ENCODE results near the gene FILIP1L. TPM values are rescaled to one million over a fixed set of nuclear protein-coding genes. Genes with fewer than 3 reads are reported as not detected.

The FILIP1L gene
- total and polyA plus RNA-seq, 2 of the 4 experiments (the other 2 are of a cell fraction): 11.5 to 19.9 TPM

- Histone ChIP-seq H4K5ac (ENCODE audit: low read depth, low read length) (peak overlapping the region; percentile 81), H2BK15ac (ENCODE audit: low read depth, low read length) (0 out of 3 replicates have a peak overlapping the region, but pooled peaks have one; percentile 42), H3K4me2 (ENCODE audit: low read depth, low read length) (peak overlapping the region; percentile 8; the same call in 1 of the 2 replicates), H3K4me3 (ENCODE audit: insufficient read depth, low read depth, low read length) (no peak overlapping the region), H3K56ac (ENCODE audit: extremely low read depth, insufficient read depth, low read length) (no peak overlapping the region), H3K23ac (ENCODE audit: low read depth, low read length) (peak overlapping the region; percentile 77), H3K4me1 (ENCODE audit: control insufficient read depth, insufficient read depth, low read length) (peaks cover 11% of the 10 kb centered on the region), H2AK5ac (ENCODE audit: low read depth, low read length) (peak overlapping the region; percentile 95), H4K20me1 (ENCODE audit: insufficient read depth, low read length) (0 out of 2 replicates have a peak, but pooled peaks cover 3% of the 10 kb centered on the region), H2AK9ac (replicated peaks; ENCODE audit: low read depth, low read length, poor library complexity) (no peak overlapping the region), H2BK20ac (ENCODE audit: low read depth, low read length) (peak overlapping the region; percentile 43), H3K18ac (ENCODE audit: low read depth, low read length) (peak overlapping the region; percentile 90), H3K27ac (ENCODE audit: insufficient read depth, low read length) (peak overlapping the region; percentile 34; the same call in 1 of the 2 replicates), H3K9ac (ENCODE audit: low read depth, low read length) (no peak overlapping the region), H3K9me1 (ENCODE audit: insufficient read depth, low read length) (peaks cover 12% of the 10 kb centered on the region), H3K14ac (replicated peaks; ENCODE audit: low read depth, low read length) (peak overlapping the region; percentile 61; the same call in 1 of the 2 replicates), H2BK120ac (ENCODE audit: low read depth, low read length) (peak overlapping the region; percentile 63), H3K4ac (ENCODE audit: low read depth, low read length) (peak overlapping the region; percentile 59), H3K27me3 (ENCODE audit: control insufficient read depth, insufficient read depth, low read length) (no peaks in the 10 kb centered on the region), H3K79me1 (ENCODE audit: low read depth in 1 of 2, low read length in 2 of 2) (peaks cover 0 to 12% of the 10 kb centered on the region in 2 experiments; a peak in 2 of 4 replicates), H4K91ac (ENCODE audit: insufficient read depth, low read depth, low read length) (peak overlapping the region; percentile 44), H2BK5ac (ENCODE audit: low read depth, low read length, poor library complexity, severe bottlenecking) (peak overlapping the region; percentile 7), H2AFZ (replicated peaks; ENCODE audit: low read length, poor library complexity) (no peak overlapping the region), H3K36me3 (ENCODE audit: control insufficient read depth, insufficient read depth, low read length) (no peaks in the 10 kb centered on the region), H3K9me3 (ENCODE audit: control insufficient read depth, insufficient read depth, low read length) (no peaks in the 10 kb centered on the region), H4K8ac (ENCODE audit: low read depth in 2 of 2, low read length in 2 of 2) (peak overlapping the region; percentile 52 to 59; a peak in 3 of 4 replicates)
- ATAC-seq (ENCODE audit: low read depth) (peak; percentile 59), DNase-seq (peak; percentile 76)
- CTCF ChIA-PET: no interaction called here
- POLR2A ChIA-PET (ENCODE audit: unreplicated experiment): no interaction called here
- BruUV-seq (replicated peaks): no TSS peak
- TF ChIP-seq SMC3 (IDR thresholded peaks at IDR 0.05; ENCODE audit: low read depth, low read length): no peak
- TF ChIP-seq CHD1 (IDR thresholded peaks at IDR 0.05; ENCODE audit: low read depth, low read length): no peak
- TF ChIP-seq ELK1 (IDR thresholded peaks at IDR 0.05; ENCODE audit: borderline replicate concordance, low read depth, low read length): no peak
- TF ChIP-seq RCOR1 (IDR thresholded peaks at IDR 0.05; ENCODE audit: insufficient replicate concordance, low read length): no peak
- TF ChIP-seq RAD21 (IDR thresholded peaks at IDR 0.05; ENCODE audit: low read length): no peak
- TF ChIP-seq MAFK (IDR thresholded peaks at IDR 0.05; ENCODE audit: low read depth, low read length): no peak
- no peak; the same call in 1 of the 2 replicates for TF ChIP-seq CEBPB (IDR thresholded peaks at IDR 0.05; ENCODE audit: low read depth, low read length)
- TF ChIP-seq MAZ (IDR thresholded peaks at IDR 0.05; ENCODE audit: borderline replicate concordance, low read depth, low read length): no peak
- no peak for TF ChIP-seq POLR2A (IDR thresholded peaks at IDR 0.05; ENCODE audit: low read depth, low read length)
- no peak for TF ChIP-seq FOS (IDR thresholded peaks at IDR 0.05; ENCODE audit: low read depth, low read length)
- no peak for TF ChIP-seq BHLHE40 (IDR thresholded peaks at IDR 0.05; ENCODE audit: low read depth, low read length)
- no peak for TF ChIP-seq NFE2L2 (IDR thresholded peaks at IDR 0.05; ENCODE audit: low read depth, low read length)
- TF ChIP-seq RFX5 (IDR thresholded peaks at IDR 0.05; ENCODE audit: low read depth, low read length): no peak
- dilution Hi-C loops (cut with HindIII; ENCODE audit: low sequenced_read_pairs, unreplicated experiment): no loop called here
- in situ Hi-C loops (cut with MboI; ENCODE audit: low sequenced_read_pairs): no loop called here
- intact Hi-C loops (cut with micrococcal nuclease): no loop called here
- 42% methylated on average over 3 of the region's 10 CpGs; no CpG with 5 or more reads in 1 of the 2 experiments for WGBS, 2 experiments (ENCODE audit: extremely low coverage in 2 of 2, insufficient read length in 1 of 2)
These were observed 193.6 kb downstream of the FILIP1L start for GRCh38 chr3:99920481-99921376.

Data from IMR-90 (cell line).